ENCODE measurements around the gene CCDC201. TPM values are rescaled to one million over a fixed set of nuclear protein-coding genes. Genes with fewer than 3 reads are reported as not detected.

The CCDC201 gene
- total RNA-seq, 1 donor from 2014 or later: not detected

- Histone ChIP-seq H3K27me3 (no peaks in the 10 kb centered on the region), H3K4me1 (peaks cover 0 to 8% of the 10 kb centered on the region in 2 donors)
- DNase-seq (ENCODE audit: low spot score in 2 of 2): no peak
Observed at GRCh38 chr7:45884136-45884535, 11.3 kb upstream of the CCDC201 start.

GRCh38 chr7:45882465-45882810 lies 9.6 kb upstream of the CCDC201 start:
- no peaks in the 10 kb centered on the region for H3K36me3 ChIP-seq
- H3K9me3 ChIP-seq: peaks cover 0 to 16% of the 10 kb centered on the region in 2 donors
- no peaks in the 10 kb centered on the region for H3K4me1 ChIP-seq
- intact Hi-C loops (cut with DNase I): no loop called here
- no peak overlapping the region for H3K27ac ChIP-seq
- no peak for DNase-seq (ENCODE audit: low spot score in 2 of 2)
- H3K27me3 ChIP-seq: no peaks in the 10 kb centered on the region
- no peak for TF ChIP-seq CTCF (IDR thresholded peaks at IDR 0.05)
- H3K4me3 ChIP-seq: no peak overlapping the region

More at GRCh38 chr7:45884136-45884535, 11.3 kb upstream of the CCDC201 start:
- no peak overlapping the region for H3K4me3 ChIP-seq
- H3K27ac ChIP-seq: no peak overlapping the region
- no peak for TF ChIP-seq CTCF (IDR thresholded peaks at IDR 0.05)
- peaks cover 0 to 2% of the 10 kb centered on the region in 2 donors for H3K9me3 ChIP-seq
- intact Hi-C loops (cut with DNase I): no loop called here
- no peaks in the 10 kb centered on the region for H3K36me3 ChIP-seq

DNA sequence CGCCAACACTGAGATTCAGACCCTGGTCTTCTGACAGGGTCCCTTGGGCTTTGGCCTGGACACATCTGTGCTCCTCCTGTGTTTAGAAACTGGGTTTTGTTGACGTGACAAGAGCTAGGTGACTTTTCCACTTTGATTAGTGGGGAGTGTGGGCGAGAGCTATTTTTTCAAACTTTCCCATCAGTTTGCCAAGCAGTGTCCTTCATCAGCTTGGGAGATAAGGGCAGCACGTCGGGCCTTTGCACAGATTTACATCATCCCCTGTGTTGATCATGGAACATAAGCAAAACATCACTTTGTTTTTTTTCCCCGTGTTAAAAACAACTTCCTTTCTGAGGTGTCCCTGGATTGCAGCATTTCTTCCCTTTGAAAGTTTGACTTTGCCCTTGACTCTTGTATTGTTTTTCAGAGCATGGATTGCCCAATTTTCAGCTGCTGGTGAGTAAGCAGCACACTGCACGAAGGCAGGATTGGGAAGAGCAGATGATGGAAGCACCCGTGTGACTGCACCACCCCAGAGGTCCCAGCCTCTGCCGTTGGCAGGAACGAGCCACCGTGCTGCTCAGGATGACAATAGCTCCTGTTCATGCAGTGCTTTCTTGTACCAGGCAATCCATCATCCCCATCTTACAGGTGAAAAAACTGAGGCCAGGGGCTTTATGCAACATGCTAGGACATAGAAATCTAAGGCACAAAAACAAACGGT lies 9.0 kb upstream of the CCDC201 start:
- H3K27ac ChIP-seq: no peak overlapping the region
- no peak for TF ChIP-seq CTCF (IDR thresholded peaks at IDR 0.05)
- no peak for DNase-seq (ENCODE audit: low spot score in 2 of 2)
- no peaks in the 10 kb centered on the region for H3K36me3 ChIP-seq
- H3K4me3 ChIP-seq: no peak overlapping the region
- H3K9me3 ChIP-seq: peaks cover 0 to 16% of the 10 kb centered on the region in 2 donors
- intact Hi-C loops (cut with DNase I): no loop called here
- H3K4me1 ChIP-seq: no peaks in the 10 kb centered on the region
- no peaks in the 10 kb centered on the region for H3K27me3 ChIP-seq

GRCh38 chr7:45881280-45881758 lies 8.4 kb upstream of the CCDC201 start:
- no peak for DNase-seq (ENCODE audit: low spot score in 2 of 2)
- Histone ChIP-seq H3K27ac (no peak overlapping the region), H3K9me3 (peaks cover 0 to 16% of the 10 kb centered on the region in 2 donors), H3K4me1 (no peaks in the 10 kb centered on the region), H3K4me3 (no peak overlapping the region), H3K27me3 (no peaks in the 10 kb centered on the region), H3K36me3 (no peaks in the 10 kb centered on the region)
- no peak for TF ChIP-seq CTCF (IDR thresholded peaks at IDR 0.05)
- intact Hi-C loops (cut with DNase I): no loop called here

- Histone ChIP-seq H3K9me3 (peaks cover 0 to 16% of the 10 kb centered on the region in 2 donors), H3K4me1 (no peaks in the 10 kb centered on the region), H3K27me3 (no peaks in the 10 kb centered on the region), H3K27ac (no peak overlapping the region), H3K4me3 (no peak overlapping the region), H3K36me3 (no peaks in the 10 kb centered on the region)
- intact Hi-C loops (cut with DNase I): no loop called here
- DNase-seq (ENCODE audit: low spot score in 2 of 2): no peak
- TF ChIP-seq CTCF (IDR thresholded peaks at IDR 0.05): no peak
Observed at GRCh38 chr7:45880433-45880860, 7.6 kb upstream of the CCDC201 start.
